GM12878 (cell line): ENCODE results near the gene TTC23.

ENCODE experiments used
- CBFB ChIP-seq: IDR thresholded peaks from 2 replicates; pipeline ENCODE4 v1.6.1; 2016; ENCODE audit warnings: antibody characterized with exemption, low read depth
- CREB1 ChIP-seq: IDR thresholded peaks from 2 replicates; pipeline ENCODE4 v1.6.1; 2012; ENCODE audit warnings: low read depth, mild to moderate bottlenecking, inconsistent platforms
- MTA2 ChIP-seq: fragments of 450-650 bp; IDR thresholded peaks from 2 replicates; pipeline ENCODE4 v1.6.1; 2016; ENCODE audit warnings: low read depth, mild to moderate bottlenecking, moderate library complexity
- MYC ChIP-seq: IDR thresholded peaks from 2 replicates; pipeline ENCODE4 v1.6.1; 2011; ENCODE audit warnings: mild to moderate bottlenecking, low read length, moderate library complexity, inconsistent platforms; ENCODE audit not compliant: insufficient read depth, insufficient replicate concordance, insufficient read length, severe bottlenecking
- NBN ChIP-seq: fragments of 450-650 bp; IDR thresholded peaks from 2 replicates; pipeline ENCODE4 v1.6.1; 2016
- NRF1 ChIP-seq: conservative IDR thresholded peaks from 2 replicates; pipeline ENCODE4 v1.6.1; 2011; ENCODE audit warnings: mild to moderate bottlenecking, low read depth, low read length, improper control_type of control experiment
- POLR2AphosphoS5 ChIP-seq: IDR thresholded peaks from 2 replicates; pipeline ENCODE4 v1.6.1; 2011; ENCODE audit warnings: mild to moderate bottlenecking, low read length, inconsistent platforms
- SIN3A ChIP-seq: IDR thresholded peaks from 2 replicates; pipeline ENCODE4 v1.6.1; 2012; ENCODE audit warnings: low read depth, low read length, improper control_type of control experiment
- TAF1 ChIP-seq: IDR thresholded peaks from 2 replicates; pipeline ENCODE4 v1.6.1; 2011; ENCODE audit warnings: mild to moderate bottlenecking, low read depth, low read length, borderline replicate concordance
- ZSCAN29 ChIP-seq: fragments of 450-650 bp; IDR thresholded peaks from 2 replicates; pipeline ENCODE4 v1.6.1; 2017; ENCODE audit warnings: mild to moderate bottlenecking, moderate library complexity
- TF ChIP-seq, protein P1 (sequence below), 3 experiments: IDR thresholded peaks in 2 of 3; conservative IDR thresholded peaks in 1 of 3; 2 replicates each; pipeline ENCODE4 v1.5.1; 2011; ENCODE audit warnings: low read depth in 3 of 3, low read length in 3 of 3, mild to moderate bottlenecking in 3 of 3, control low read depth in 2 of 3, moderate library complexity in 2 of 3, inconsistent platforms in 1 of 3, mixed read lengths in 1 of 3; ENCODE audit not compliant: control insufficient read depth in 2 of 3, insufficient read depth in 1 of 3; ENCODE audit errors: extremely low read depth in 1 of 3
- TF ChIP-seq, protein P2 (sequence below): IDR thresholded peaks from 2 replicates; pipeline ENCODE4 v1.6.1; 2012; ENCODE audit warnings: mild to moderate bottlenecking, low read depth, low read length
- TF ChIP-seq, protein P3 (sequence below): fragments of 450-650 bp; formaldehyde crosslinking; IDR thresholded peaks from 2 replicates; pipeline ENCODE4 v1.4.0; 2020; ENCODE audit warnings: mild to moderate bottlenecking, moderate library complexity

DNA sequence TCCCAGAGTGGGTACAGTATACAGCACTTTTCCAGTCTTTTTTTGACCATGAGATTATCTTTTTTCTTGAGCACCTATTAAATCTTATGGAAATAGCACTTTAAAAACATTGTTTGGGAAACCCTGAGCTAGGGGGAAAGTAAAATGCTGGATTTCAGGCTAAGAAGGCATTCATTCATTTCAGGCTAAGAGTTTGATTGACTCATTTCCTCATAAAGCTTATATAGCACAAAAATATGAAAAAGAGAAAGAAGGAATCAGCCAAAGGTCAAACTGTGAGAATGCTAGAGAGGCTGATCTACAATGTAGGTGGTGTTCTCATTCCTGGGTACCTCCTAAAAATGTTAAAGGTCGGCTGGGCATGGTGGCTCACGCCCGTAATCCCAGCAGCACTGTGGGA, 10.5 kb downstream of the TTC23 start:
- TF ChIP-seq TAF1 (no peak), CBFB (no peak), MTA2 (no peak), NBN (no peak), NRF1 (no peak), MYC (no peak), POLR2AphosphoS5 (no peak), SIN3A (no peak), CREB1 (no peak), ZSCAN29 (no peak)
- TF ChIP-seq, protein P1, sequence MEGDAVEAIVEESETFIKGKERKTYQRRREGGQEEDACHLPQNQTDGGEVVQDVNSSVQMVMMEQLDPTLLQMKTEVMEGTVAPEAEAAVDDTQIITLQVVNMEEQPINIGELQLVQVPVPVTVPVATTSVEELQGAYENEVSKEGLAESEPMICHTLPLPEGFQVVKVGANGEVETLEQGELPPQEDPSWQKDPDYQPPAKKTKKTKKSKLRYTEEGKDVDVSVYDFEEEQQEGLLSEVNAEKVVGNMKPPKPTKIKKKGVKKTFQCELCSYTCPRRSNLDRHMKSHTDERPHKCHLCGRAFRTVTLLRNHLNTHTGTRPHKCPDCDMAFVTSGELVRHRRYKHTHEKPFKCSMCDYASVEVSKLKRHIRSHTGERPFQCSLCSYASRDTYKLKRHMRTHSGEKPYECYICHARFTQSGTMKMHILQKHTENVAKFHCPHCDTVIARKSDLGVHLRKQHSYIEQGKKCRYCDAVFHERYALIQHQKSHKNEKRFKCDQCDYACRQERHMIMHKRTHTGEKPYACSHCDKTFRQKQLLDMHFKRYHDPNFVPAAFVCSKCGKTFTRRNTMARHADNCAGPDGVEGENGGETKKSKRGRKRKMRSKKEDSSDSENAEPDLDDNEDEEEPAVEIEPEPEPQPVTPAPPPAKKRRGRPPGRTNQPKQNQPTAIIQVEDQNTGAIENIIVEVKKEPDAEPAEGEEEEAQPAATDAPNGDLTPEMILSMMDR (IDR thresholded peaks at IDR 0.05 in 2 of 3, conservative IDR thresholded peaks at IDR 0.05 in 1 of 3; ENCODE audit: control insufficient read depth in 2 of 3, extremely low read depth in 1 of 3, insufficient read depth in 1 of 3, low read depth in 3 of 3, low read length in 3 of 3): no peak
- TF ChIP-seq, protein P2, sequence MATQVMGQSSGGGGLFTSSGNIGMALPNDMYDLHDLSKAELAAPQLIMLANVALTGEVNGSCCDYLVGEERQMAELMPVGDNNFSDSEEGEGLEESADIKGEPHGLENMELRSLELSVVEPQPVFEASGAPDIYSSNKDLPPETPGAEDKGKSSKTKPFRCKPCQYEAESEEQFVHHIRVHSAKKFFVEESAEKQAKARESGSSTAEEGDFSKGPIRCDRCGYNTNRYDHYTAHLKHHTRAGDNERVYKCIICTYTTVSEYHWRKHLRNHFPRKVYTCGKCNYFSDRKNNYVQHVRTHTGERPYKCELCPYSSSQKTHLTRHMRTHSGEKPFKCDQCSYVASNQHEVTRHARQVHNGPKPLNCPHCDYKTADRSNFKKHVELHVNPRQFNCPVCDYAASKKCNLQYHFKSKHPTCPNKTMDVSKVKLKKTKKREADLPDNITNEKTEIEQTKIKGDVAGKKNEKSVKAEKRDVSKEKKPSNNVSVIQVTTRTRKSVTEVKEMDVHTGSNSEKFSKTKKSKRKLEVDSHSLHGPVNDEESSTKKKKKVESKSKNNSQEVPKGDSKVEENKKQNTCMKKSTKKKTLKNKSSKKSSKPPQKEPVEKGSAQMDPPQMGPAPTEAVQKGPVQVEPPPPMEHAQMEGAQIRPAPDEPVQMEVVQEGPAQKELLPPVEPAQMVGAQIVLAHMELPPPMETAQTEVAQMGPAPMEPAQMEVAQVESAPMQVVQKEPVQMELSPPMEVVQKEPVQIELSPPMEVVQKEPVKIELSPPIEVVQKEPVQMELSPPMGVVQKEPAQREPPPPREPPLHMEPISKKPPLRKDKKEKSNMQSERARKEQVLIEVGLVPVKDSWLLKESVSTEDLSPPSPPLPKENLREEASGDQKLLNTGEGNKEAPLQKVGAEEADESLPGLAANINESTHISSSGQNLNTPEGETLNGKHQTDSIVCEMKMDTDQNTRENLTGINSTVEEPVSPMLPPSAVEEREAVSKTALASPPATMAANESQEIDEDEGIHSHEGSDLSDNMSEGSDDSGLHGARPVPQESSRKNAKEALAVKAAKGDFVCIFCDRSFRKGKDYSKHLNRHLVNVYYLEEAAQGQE: no peak
- TF ChIP-seq, protein P3, sequence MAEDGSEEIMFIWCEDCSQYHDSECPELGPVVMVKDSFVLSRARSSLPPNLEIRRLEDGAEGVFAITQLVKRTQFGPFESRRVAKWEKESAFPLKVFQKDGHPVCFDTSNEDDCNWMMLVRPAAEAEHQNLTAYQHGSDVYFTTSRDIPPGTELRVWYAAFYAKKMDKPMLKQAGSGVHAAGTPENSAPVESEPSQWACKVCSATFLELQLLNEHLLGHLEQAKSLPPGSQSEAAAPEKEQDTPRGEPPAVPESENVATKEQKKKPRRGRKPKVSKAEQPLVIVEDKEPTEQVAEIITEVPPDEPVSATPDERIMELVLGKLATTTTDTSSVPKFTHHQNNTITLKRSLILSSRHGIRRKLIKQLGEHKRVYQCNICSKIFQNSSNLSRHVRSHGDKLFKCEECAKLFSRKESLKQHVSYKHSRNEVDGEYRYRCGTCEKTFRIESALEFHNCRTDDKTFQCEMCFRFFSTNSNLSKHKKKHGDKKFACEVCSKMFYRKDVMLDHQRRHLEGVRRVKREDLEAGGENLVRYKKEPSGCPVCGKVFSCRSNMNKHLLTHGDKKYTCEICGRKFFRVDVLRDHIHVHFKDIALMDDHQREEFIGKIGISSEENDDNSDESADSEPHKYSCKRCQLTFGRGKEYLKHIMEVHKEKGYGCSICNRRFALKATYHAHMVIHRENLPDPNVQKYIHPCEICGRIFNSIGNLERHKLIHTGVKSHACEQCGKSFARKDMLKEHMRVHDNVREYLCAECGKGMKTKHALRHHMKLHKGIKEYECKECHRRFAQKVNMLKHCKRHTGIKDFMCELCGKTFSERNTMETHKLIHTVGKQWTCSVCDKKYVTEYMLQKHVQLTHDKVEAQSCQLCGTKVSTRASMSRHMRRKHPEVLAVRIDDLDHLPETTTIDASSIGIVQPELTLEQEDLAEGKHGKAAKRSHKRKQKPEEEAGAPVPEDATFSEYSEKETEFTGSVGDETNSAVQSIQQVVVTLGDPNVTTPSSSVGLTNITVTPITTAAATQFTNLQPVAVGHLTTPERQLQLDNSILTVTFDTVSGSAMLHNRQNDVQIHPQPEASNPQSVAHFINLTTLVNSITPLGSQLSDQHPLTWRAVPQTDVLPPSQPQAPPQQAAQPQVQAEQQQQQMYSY (CRISPR knock-in tag): no peak
